Sigmoid colon (tissue), 4 donors: ENCODE measurements around the gene DCUN1D1.

Experiments used
- EP300 ChIP-seq, 4 donors: sonication (generic); formaldehyde crosslinking; IDR thresholded peaks; one replicate each; pipeline ENCODE4 v1.6.1; 2017; ENCODE audit warnings: antibody characterized with exemption in 4 of 4
- POLR2A ChIP-seq, 2 donors: fragments of 450-650 bp; IDR thresholded peaks; one replicate each; pipeline ENCODE4 v1.6.1; 2016; ENCODE audit warnings: antibody characterized with exemption in 2 of 2, mild to moderate bottlenecking in 2 of 2, moderate library complexity in 2 of 2
- POLR2AphosphoS5 ChIP-seq, 4 donors: sonication (generic); formaldehyde crosslinking; IDR thresholded peaks; one replicate each; pipeline ENCODE4 v1.6.1; 2017; ENCODE audit warnings: antibody characterized with exemption in 4 of 4
- TF ChIP-seq, protein P1 (sequence below), 4 experiments: fragments of 450-650 bp in 3 of 4; fragments of 200-600 bp in 1 of 4; IDR thresholded peaks; one replicate each; pipeline ENCODE4 v1.5.1; 2016 to 2019; ENCODE audit warnings: antibody characterized with exemption in 4 of 4, mild to moderate bottlenecking in 3 of 4, moderate library complexity in 2 of 4

DNA sequence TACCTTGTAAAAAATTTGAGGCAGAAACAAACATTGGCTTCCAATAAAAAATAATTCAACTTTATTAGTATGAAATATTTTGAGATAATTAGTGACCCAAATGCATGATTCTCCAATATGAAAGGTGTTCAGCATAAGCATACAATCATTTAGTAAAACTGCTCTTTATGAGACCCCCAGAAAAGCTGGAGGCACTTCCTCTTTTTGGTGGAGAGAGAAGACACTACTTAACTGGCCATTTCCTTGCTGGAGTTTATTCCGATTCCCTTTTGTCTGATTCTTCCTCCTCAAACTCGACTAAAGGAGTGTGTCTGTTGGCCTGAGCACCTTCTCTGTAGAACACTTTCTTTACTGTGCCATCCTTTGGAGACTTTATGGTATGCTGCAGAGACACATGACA lies 34.8 kb upstream of the DCUN1D1 start:
- TF ChIP-seq POLR2A (IDR thresholded peaks at IDR 0.05), result no peak
- TF ChIP-seq, protein P1, sequence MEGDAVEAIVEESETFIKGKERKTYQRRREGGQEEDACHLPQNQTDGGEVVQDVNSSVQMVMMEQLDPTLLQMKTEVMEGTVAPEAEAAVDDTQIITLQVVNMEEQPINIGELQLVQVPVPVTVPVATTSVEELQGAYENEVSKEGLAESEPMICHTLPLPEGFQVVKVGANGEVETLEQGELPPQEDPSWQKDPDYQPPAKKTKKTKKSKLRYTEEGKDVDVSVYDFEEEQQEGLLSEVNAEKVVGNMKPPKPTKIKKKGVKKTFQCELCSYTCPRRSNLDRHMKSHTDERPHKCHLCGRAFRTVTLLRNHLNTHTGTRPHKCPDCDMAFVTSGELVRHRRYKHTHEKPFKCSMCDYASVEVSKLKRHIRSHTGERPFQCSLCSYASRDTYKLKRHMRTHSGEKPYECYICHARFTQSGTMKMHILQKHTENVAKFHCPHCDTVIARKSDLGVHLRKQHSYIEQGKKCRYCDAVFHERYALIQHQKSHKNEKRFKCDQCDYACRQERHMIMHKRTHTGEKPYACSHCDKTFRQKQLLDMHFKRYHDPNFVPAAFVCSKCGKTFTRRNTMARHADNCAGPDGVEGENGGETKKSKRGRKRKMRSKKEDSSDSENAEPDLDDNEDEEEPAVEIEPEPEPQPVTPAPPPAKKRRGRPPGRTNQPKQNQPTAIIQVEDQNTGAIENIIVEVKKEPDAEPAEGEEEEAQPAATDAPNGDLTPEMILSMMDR (IDR thresholded peaks at IDR 0.05), result no peak
- TF ChIP-seq POLR2AphosphoS5 (IDR thresholded peaks at IDR 0.05), result no peak
- no peak for TF ChIP-seq EP300 (IDR thresholded peaks at IDR 0.05)
